Esophagus muscularis mucosa (tissue), 4 donors: ENCODE results near the gene NGEF.

Experiments used
- CTCF ChIP-seq, 3 experiments: fragments of 200-600 bp in 2 of 3; fragments of 450-650 bp in 1 of 3; sonication (generic) in 2 of 3; IDR thresholded peaks; one replicate each; pipeline ENCODE4 v1.5.1; 2017 to 2019; ENCODE audit warnings: antibody characterized with exemption in 3 of 3, mild to moderate bottlenecking in 2 of 3, moderate library complexity in 1 of 3
- EP300 ChIP-seq: sonication (generic); formaldehyde crosslinking; IDR thresholded peaks from one replicate; pipeline ENCODE4 v1.6.1; 2017; ENCODE audit warnings: antibody characterized with exemption
- POLR2A ChIP-seq: fragments of 450-650 bp; IDR thresholded peaks from one replicate; pipeline ENCODE4 v1.6.1; 2017; ENCODE audit warnings: antibody characterized with exemption, moderate library complexity, mild to moderate bottlenecking, low read depth
- POLR2AphosphoS5 ChIP-seq, 2 donors: sonication (generic); formaldehyde crosslinking; IDR thresholded peaks; one replicate each; pipeline ENCODE4 v1.6.1; 2017; ENCODE audit warnings: antibody characterized with exemption in 2 of 2

GRCh38 chr2:233032551-233033320 is 19.7 kb upstream of the NGEF start, which contains the start of gene NEU2:
- TF ChIP-seq CTCF (IDR thresholded peaks at IDR 0.05) (no peak), POLR2AphosphoS5 (IDR thresholded peaks at IDR 0.05) (no peak), POLR2A (no peak), EP300 (no peak)
